ENCODE measurements around the gene OR52D1. TPM values are rescaled to one million over a fixed set of nuclear protein-coding genes. Genes with fewer than 3 reads are reported as not detected.

OR52D1 gene
- total RNA-seq, 2 experiments from 2014 or later: not detected

GRCh38 chr11:5524756-5525155, 36.3 kb downstream of the OR52D1 start:
- ChIA-PET CTCF (interaction anchor here (1.0 kb wide), 1 partner anchor 48 kb away, joined by 3 read pairs; no protein-coding TSS in a partner anchor), POLR2A (no interaction called here)
- no peaks in the 10 kb centered on the region for H3K4me1 Mint-ChIP-seq (ENCODE audit: low read depth)
- no peak for DNase-seq
- no peak overlapping the region for H3K27ac Mint-ChIP-seq
- no peak for ATAC-seq
- no peak overlapping the region for H3K4me3 Mint-ChIP-seq
- H3K27me3 Mint-ChIP-seq: no peaks in the 10 kb centered on the region
- TF ChIP-seq, protein P1, sequence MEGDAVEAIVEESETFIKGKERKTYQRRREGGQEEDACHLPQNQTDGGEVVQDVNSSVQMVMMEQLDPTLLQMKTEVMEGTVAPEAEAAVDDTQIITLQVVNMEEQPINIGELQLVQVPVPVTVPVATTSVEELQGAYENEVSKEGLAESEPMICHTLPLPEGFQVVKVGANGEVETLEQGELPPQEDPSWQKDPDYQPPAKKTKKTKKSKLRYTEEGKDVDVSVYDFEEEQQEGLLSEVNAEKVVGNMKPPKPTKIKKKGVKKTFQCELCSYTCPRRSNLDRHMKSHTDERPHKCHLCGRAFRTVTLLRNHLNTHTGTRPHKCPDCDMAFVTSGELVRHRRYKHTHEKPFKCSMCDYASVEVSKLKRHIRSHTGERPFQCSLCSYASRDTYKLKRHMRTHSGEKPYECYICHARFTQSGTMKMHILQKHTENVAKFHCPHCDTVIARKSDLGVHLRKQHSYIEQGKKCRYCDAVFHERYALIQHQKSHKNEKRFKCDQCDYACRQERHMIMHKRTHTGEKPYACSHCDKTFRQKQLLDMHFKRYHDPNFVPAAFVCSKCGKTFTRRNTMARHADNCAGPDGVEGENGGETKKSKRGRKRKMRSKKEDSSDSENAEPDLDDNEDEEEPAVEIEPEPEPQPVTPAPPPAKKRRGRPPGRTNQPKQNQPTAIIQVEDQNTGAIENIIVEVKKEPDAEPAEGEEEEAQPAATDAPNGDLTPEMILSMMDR (IDR thresholded peaks at IDR 0.05): no peak
- intact Hi-C loops (cut with micrococcal nuclease): no loop called here
- H3K9me3 Mint-ChIP-seq: no peaks in the 10 kb centered on the region
- H3K36me3 Mint-ChIP-seq (ENCODE audit: low read depth): no peaks in the 10 kb centered on the region

DNA sequence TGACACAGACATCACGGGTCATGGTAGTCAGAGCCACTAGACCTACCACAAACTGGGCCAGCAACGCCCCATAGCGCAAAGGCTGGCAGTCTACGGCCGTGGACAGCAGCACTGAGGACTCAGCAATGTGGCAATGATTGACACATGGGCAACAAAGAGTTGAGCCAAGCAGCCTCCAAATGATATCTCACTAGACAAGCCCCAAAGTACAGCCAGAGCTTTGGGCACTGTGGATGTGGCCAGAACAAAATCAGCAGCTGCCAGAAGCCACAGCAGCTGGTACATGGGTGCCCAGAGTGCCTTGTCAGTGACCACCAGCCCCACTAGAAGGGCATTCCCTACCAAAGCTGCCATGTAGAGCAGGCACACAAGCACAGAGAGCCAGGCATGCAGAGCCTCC, 39.2 kb downstream of the OR52D1 start:
- Mint-ChIP-seq H3K36me3 (ENCODE audit: low read depth) (no peaks in the 10 kb centered on the region), H3K4me3 (no peak overlapping the region), H3K27ac (no peak overlapping the region), H3K9me3 (no peaks in the 10 kb centered on the region), H3K4me1 (ENCODE audit: low read depth) (no peaks in the 10 kb centered on the region), H3K27me3 (no peaks in the 10 kb centered on the region)
- ChIA-PET POLR2A (no interaction called here), CTCF (no interaction called here)
- DNase-seq (no peak), ATAC-seq (no peak)
- intact Hi-C loops (cut with micrococcal nuclease): no loop called here
- TF ChIP-seq, protein P1 (IDR thresholded peaks at IDR 0.05): no peak

- ChIA-PET POLR2A (no interaction called here), CTCF (no interaction called here)
- no peak for DNase-seq
- TF ChIP-seq, protein P1 (IDR thresholded peaks at IDR 0.05): no peak
- intact Hi-C loops (cut with micrococcal nuclease): no loop called here
- H3K27me3 Mint-ChIP-seq: no peaks in the 10 kb centered on the region
- H3K4me1 Mint-ChIP-seq (ENCODE audit: low read depth): no peaks in the 10 kb centered on the region
- H3K36me3 Mint-ChIP-seq (ENCODE audit: low read depth): no peaks in the 10 kb centered on the region
- no peak for ATAC-seq
- H3K27ac Mint-ChIP-seq: no peak overlapping the region
- no peaks in the 10 kb centered on the region for H3K9me3 Mint-ChIP-seq
- no peak overlapping the region for H3K4me3 Mint-ChIP-seq
These were observed 40.0 kb downstream of the OR52D1 start for GRCh38 chr11:5528495-5528894.

DNA sequence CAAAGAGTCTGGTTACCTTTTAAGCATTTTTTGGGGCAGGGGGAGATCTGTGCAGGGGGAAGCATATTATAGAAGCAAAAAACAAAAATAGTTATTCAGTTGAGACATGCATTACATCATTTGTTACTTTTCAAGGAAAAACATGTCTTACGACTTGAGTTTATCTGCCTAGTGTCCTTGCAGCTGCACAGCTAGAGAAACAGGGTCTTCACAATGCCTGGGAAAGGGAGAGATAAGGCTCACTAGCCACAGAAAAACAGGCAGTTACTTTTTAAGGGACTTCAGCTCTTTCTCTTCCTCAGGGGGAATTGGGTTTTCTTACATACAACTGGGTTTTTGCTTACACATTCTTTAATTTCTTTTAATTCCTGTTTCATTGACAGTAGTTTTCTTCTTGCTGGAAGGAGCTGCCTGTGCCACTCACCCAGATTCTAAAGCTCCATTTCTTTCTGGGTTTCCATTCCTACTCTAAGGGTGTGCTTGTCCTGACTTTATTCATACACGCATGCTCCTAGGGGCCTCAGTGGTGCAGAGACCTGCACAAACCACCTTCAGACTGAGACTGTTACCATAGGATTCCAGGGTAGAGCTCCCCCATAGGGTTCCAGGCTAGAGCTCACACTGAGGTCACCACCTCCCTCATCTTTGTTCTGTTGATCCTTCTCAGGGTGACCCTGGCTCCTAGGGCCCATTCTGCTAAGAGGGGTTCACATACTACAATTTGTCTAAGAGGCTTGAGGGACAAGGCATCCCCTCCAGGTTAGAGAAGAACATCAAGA, 42.8 kb downstream of the OR52D1 start:
- no peaks in the 10 kb centered on the region for H3K36me3 Mint-ChIP-seq (ENCODE audit: low read depth)
- CTCF ChIA-PET: no interaction called here
- H3K4me3 Mint-ChIP-seq: no peak overlapping the region
- intact Hi-C loops (cut with micrococcal nuclease): no loop called here
- H3K27me3 Mint-ChIP-seq: no peaks in the 10 kb centered on the region
- H3K9me3 Mint-ChIP-seq: no peaks in the 10 kb centered on the region
- POLR2A ChIA-PET: no interaction called here
- TF ChIP-seq, protein P1 (IDR thresholded peaks at IDR 0.05): no peak
- DNase-seq: no peak
- H3K27ac Mint-ChIP-seq: no peak overlapping the region
- ATAC-seq: no peak
- H3K4me1 Mint-ChIP-seq (ENCODE audit: low read depth): no peaks in the 10 kb centered on the region

GRCh38 chr11:5534046-5534445, 45.6 kb downstream of the OR52D1 start:
- intact Hi-C loops (cut with micrococcal nuclease): no loop called here
- H3K27ac Mint-ChIP-seq: no peak overlapping the region
- no peaks in the 10 kb centered on the region for H3K4me1 Mint-ChIP-seq (ENCODE audit: low read depth)
- peaks cover 3% of the 10 kb centered on the region for H3K9me3 Mint-ChIP-seq
- no peaks in the 10 kb centered on the region for H3K27me3 Mint-ChIP-seq
- ChIA-PET POLR2A (no interaction called here), CTCF (interaction anchor here (0.9 to 1.0 kb wide), 2 partner anchors 8 to 58 kb away, joined by 3 to 4 read pairs; no protein-coding TSS in a partner anchor)
- H3K36me3 Mint-ChIP-seq (ENCODE audit: low read depth): no peaks in the 10 kb centered on the region
- TF ChIP-seq, protein P1 (IDR thresholded peaks at IDR 0.05): no peak
- H3K4me3 Mint-ChIP-seq: no peak overlapping the region
- ATAC-seq (no peak), DNase-seq (no peak)

Data from activated CD8-positive, alpha-beta T cell treated with anti-CD3 and anti-CD28 coated beads for 36 hours (primary cell).